Prostate gland (tissue), 2 donors: ENCODE measurements around the gene MFSD2A. TPM values are rescaled to one million over a fixed set of nuclear protein-coding genes. Genes with fewer than 3 reads are reported as not detected.

Experiments
- DNase-seq: peaks from one replicate; pipeline ENCODE4 v3.0.0-alpha.2; 2019; ENCODE audit warnings: low spot score
- H3K27ac ChIP-seq, 2 donors: fragments of 200-600 bp; sonication (generic); 2 replicates each; pipeline ENCODE4 v1.5.1; 2017 to 2019
- H3K27me3 ChIP-seq: fragments of 200-600 bp; sonication (generic); replicated peaks from 2 replicates; pipeline ENCODE4 v1.5.1; 2019; ENCODE audit not compliant: insufficient read depth
- H3K36me3 ChIP-seq, 2 donors: fragments of 200-600 bp; sonication (generic); 1 replicate in 1 of 2; 2 replicates in 1 of 2; pipeline versions ENCODE4 v1.5.1 to v1.8.1; 2017 to 2019
- H3K4me1 ChIP-seq: fragments of 200-600 bp; sonication (generic); replicated peaks from 2 replicates; pipeline ENCODE4 v1.5.1; 2019
- H3K4me3 ChIP-seq, 2 donors: fragments of 200-600 bp; sonication (generic); 2 replicates each; pipeline ENCODE4 v1.5.1; 2017 to 2019
- H3K9me3 ChIP-seq: fragments of 200-600 bp; sonication (generic); 2 replicates; pipeline ENCODE4 v1.5.1; 2017
- POLR2A ChIP-seq: fragments of 450-650 bp; IDR thresholded peaks from one replicate; pipeline ENCODE4 v1.6.1; 2016; ENCODE audit warnings: antibody characterized with exemption, mild to moderate bottlenecking
- POLR2AphosphoS5 ChIP-seq: sonication (generic); formaldehyde crosslinking; IDR thresholded peaks from one replicate; pipeline ENCODE4 v1.6.1; 2017; ENCODE audit warnings: antibody characterized with exemption
- WGBS: methylation state at CpG from one replicate; pipeline ENCODE4 v1.1.5; 2018; 5-methylcytosine and 5-hydroxymethylcytosine counted together
- intact Hi-C: fragments of 100-400 bp; cut with DNase I; formaldehyde crosslinking; loops from one replicate; pipeline ENCODE4 v1.14.2; 2022
- total RNA-seq, 2 donors: library from RNA; depleted of rRNA; stranded (reverse); fragments of >200 nt; gene quantifications; one replicate each; pipeline ENCODE4 v1.1.0, GENCODE V29; 2016
- TF ChIP-seq, protein P1 (sequence below), 4 experiments: fragments of 200-600 bp in 2 of 4; fragments of 450-650 bp in 2 of 4; sonication (generic) in 2 of 4; IDR thresholded peaks; 1 replicate in 3 of 4; 2 replicates in 1 of 4; pipeline ENCODE4 v1.5.1; 2016 to 2019; ENCODE audit warnings: antibody characterized with exemption in 4 of 4, mild to moderate bottlenecking in 2 of 4, moderate library complexity in 2 of 4

MFSD2A gene
- total RNA-seq, 2 donors from 2014 or later: 1.1 to 135 TPM

DNA sequence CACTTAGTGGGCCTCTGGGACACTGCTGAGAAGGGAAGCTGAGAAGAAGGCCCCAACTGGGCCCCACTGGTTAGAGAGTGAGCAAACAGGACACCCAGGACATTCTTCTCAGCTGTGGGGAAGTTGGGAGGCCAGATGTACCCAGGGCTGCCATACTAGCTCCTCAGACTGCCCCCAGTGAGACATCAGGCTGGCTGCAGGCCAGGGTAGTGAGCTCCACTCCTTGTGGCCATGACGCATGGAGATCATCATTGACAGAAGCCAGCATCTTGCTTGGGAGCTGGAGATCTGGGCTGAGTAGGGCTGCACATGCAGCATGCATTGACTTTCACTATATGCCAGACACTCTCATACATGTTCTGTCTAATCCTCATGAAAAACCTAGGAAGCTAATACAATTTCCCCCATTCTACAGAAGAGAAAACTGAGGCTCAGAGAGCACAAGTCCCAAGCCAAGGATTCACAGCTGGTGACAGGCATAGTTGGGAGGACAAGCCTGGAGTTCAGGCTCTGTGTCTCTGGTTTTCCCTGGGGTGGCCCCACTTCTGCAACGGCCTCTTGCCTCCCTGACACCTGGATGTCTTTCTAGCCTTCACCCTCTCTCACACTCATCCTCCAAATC lies 29.1 kb upstream of the MFSD2A start:
- Histone ChIP-seq H3K9me3 (no peaks in the 10 kb centered on the region), H3K4me1 (no peaks in the 10 kb centered on the region), H3K36me3 (no peaks in the 10 kb centered on the region), H3K4me3 (no peak overlapping the region), H3K27me3 (no peaks in the 10 kb centered on the region), H3K27ac (peak overlapping the region in 1 of 2 donors; percentile 63)
- DNase-seq: no peak
- intact Hi-C loops: no loop called here
- 83% methylated on average over 2 of the region's 2 CpGs for WGBS
- TF ChIP-seq, protein P1, sequence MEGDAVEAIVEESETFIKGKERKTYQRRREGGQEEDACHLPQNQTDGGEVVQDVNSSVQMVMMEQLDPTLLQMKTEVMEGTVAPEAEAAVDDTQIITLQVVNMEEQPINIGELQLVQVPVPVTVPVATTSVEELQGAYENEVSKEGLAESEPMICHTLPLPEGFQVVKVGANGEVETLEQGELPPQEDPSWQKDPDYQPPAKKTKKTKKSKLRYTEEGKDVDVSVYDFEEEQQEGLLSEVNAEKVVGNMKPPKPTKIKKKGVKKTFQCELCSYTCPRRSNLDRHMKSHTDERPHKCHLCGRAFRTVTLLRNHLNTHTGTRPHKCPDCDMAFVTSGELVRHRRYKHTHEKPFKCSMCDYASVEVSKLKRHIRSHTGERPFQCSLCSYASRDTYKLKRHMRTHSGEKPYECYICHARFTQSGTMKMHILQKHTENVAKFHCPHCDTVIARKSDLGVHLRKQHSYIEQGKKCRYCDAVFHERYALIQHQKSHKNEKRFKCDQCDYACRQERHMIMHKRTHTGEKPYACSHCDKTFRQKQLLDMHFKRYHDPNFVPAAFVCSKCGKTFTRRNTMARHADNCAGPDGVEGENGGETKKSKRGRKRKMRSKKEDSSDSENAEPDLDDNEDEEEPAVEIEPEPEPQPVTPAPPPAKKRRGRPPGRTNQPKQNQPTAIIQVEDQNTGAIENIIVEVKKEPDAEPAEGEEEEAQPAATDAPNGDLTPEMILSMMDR (IDR thresholded peaks at IDR 0.05): no peak
- no peak for TF ChIP-seq POLR2AphosphoS5
- no peak for TF ChIP-seq POLR2A

GRCh38 chr1:39926343-39926793 lies 28.6 kb upstream of the MFSD2A start:
- H3K36me3 ChIP-seq: no peaks in the 10 kb centered on the region
- DNase-seq: no peak
- H3K4me3 ChIP-seq: no peak overlapping the region
- intact Hi-C loops: no loop called here
- WGBS: 53% methylated on average over 6 of the region's 6 CpGs
- H3K9me3 ChIP-seq: no peaks in the 10 kb centered on the region
- TF ChIP-seq, protein P1 (IDR thresholded peaks at IDR 0.05): no peak
- TF ChIP-seq POLR2AphosphoS5 (no peak), POLR2A (peak; percentile 12)
- H3K27ac ChIP-seq: peak overlapping the region in 1 of 2 donors; percentile 63
- no peaks in the 10 kb centered on the region for H3K4me1 ChIP-seq
- no peaks in the 10 kb centered on the region for H3K27me3 ChIP-seq

DNA sequence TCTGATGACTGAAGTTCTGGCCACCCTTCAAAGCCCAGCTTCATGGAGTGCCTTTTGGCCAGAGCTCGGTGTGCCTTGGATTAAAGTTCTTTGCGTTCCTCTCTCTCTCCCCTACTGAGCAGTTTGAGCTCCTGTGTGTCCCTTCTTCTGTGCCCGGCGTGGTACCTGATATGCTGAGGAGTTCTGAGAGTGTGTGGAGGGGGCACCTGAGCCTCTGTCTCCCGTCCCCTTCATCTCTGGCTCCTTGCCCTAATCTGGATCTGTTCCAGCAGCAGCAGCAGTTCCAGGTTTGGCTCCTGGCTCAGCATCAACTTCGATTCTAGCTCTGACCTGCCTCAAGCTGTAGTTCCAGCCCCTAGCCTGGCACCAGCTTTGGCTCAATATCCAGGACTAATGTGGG lies 28.1 kb upstream of the MFSD2A start:
- WGBS: 26% methylated on average over 6 of the region's 6 CpGs
- intact Hi-C loops: no loop called here
- TF ChIP-seq POLR2A (no peak), POLR2AphosphoS5 (no peak)
- TF ChIP-seq, protein P1 (IDR thresholded peaks at IDR 0.05): no peak
- H3K27ac ChIP-seq: peak overlapping the region in 1 of 2 donors; percentile 63
- H3K4me3 ChIP-seq: no peak overlapping the region
- H3K27me3 ChIP-seq: no peaks in the 10 kb centered on the region
- no peak for DNase-seq
- no peaks in the 10 kb centered on the region for H3K36me3 ChIP-seq
- no peaks in the 10 kb centered on the region for H3K9me3 ChIP-seq
- H3K4me1 ChIP-seq: no peaks in the 10 kb centered on the region

DNA sequence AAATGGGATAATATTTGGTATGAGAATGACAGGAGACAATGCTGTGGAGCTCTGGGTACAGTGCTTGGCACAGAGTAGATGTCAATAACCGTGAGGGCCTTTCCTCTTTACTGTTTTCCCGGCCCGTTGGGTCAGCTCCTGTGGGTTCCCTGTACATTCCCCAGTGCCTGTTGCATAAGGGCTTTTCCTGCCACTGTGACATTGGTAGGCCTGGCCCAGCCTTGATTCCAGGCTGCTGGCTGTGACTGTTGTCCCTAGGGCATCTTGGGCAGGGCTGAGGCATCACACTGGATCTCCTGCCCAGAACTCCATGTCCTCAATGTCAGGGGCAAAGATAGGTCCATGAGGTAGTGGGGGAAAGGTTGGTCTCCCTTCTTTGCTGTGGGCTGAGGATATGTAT lies 27.4 kb upstream of the MFSD2A start:
- no peak for TF ChIP-seq POLR2AphosphoS5
- TF ChIP-seq, protein P1 (IDR thresholded peaks at IDR 0.05): no peak
- no peak for TF ChIP-seq POLR2A
- no peaks in the 10 kb centered on the region for H3K36me3 ChIP-seq
- no peaks in the 10 kb centered on the region for H3K27me3 ChIP-seq
- H3K27ac ChIP-seq: peak overlapping the region in 1 of 2 donors; percentile 63
- DNase-seq: no peak
- intact Hi-C loops: no loop called here
- H3K4me1 ChIP-seq: no peaks in the 10 kb centered on the region
- 46% methylated on average over 3 of the region's 3 CpGs for WGBS
- no peak overlapping the region for H3K4me3 ChIP-seq
- H3K9me3 ChIP-seq: no peaks in the 10 kb centered on the region
